D721Med (cell line): Measurements from ENCODE around the gene AGAP1.

Experiments used
- DNase-seq: peaks from one replicate; pipeline ENCODE4 v3.0.0; 2011; ENCODE audit warnings: low spot score; ENCODE audit not compliant: insufficient read length
- FAIRE-seq: peaks from 2 replicates; lab custom pipeline; 2011; peaks lifted over from hg19 to GRCh38; lab: Jason Lieb, UNC
- CTCF ChIP-seq: IDR thresholded peaks from 2 replicates; pipeline ENCODE4 v1.5.1; 2012; ENCODE audit warnings: mild to moderate bottlenecking, control low read depth; ENCODE audit not compliant: insufficient read depth; ENCODE audit errors: missing control alignments

The AGAP1 gene

GRCh38 chr2:235976516-235976915 lies 482.7 kb downstream of the AGAP1 start:
- DNase-seq (no peak), FAIRE-seq (no peak)
- no peak for TF ChIP-seq CTCF

- no peak for TF ChIP-seq CTCF
- FAIRE-seq (no peak), DNase-seq (no peak)
Observed at GRCh38 chr2:235976956-235977355, 483.1 kb downstream of the AGAP1 start.

DNA sequence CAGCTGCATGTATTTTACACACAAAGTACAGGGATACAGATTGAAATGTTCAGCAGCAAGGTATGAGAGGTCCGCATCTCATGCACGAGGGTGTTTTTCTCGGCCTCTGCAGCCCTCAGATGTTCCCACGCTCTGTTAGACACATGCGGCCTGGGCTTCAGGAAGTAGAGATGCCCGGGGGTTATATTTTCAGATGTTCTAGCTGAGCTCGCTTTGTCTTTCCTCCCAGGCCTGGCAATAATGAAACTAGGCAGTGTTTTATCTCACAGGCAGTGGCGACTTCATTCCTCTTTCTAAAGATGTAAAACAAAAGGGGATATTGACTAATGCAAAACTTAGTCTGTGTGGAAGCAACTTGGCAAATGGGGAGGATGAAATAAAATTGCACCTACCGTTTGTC lies 483.6 kb downstream of the AGAP1 start:
- FAIRE-seq = no peak
- TF ChIP-seq CTCF = no peak
- DNase-seq = no peak

- FAIRE-seq = no peak
- no peak for DNase-seq
- TF ChIP-seq CTCF = no peak
Observed at GRCh38 chr2:235978022-235978421, 484.2 kb downstream of the AGAP1 start.

DNA sequence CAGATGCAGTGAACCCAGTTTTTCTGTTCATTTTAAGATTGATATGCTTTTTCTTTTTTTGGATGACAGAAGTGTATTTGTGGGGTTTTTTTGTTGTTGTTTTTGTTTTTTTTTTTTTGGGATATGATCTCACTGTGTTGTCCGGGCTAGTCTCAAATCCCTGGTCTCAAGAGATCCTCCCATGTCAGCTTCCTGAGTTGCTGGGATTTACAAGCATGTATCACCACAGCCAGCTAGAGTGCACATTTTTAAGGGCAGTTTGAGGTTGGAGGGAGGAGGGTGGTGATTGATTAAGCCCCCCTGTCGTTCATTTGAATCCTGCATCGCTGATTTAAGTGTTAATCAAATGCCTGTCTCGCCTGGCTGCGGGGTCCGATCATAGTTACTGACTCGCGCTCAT lies 485.2 kb downstream of the AGAP1 start:
- no peak for TF ChIP-seq CTCF
- FAIRE-seq (no peak), DNase-seq (no peak)

- no peak for DNase-seq
- no peak for FAIRE-seq
- no peak for TF ChIP-seq CTCF
Observed at GRCh38 chr2:235979753-235980435, 486.1 kb downstream of the AGAP1 start.

DNA sequence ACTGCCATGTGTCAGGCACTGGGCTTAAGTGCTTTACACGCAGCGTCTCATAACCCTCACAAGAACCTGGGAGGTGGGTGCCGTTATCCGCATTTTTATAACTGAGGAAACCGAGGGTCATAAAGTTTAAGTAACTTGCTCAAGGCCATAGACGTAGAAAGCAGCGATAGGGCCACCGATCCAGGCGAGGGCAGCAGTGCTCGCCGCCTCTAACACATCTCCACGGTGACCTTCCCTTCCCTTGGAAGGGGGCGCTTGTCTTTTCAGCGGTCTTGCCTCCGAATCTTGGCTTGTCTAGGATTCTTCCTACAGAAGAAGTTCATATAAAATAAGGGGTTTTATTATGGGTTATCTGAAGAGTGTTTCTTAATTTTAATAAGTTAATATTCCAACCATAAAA lies 487.8 kb downstream of the AGAP1 start:
- DNase-seq = no peak
- no peak for FAIRE-seq
- no peak for TF ChIP-seq CTCF
